ENCODE results near the gene ELL.
A peak's percentile ranks its signal among the peaks of the same experiment; 100 is the strongest.
"Not testable (repeated sequence)": the region's sequence is repeated elsewhere in the genome, so short reads cannot be mapped to it uniquely, and the experiment has no call there.

ELL gene

GRCh38 chr19:18529782-18530181 is 7.9 kb upstream of the ELL start:
- peak; percentile 50 for DNase-seq

- DNase-seq, result no peak
Measured at GRCh38 chr19:18526316-18526715, 4.4 kb upstream of the ELL start.

GRCh38 chr19:18523841-18524240 is 2.0 kb upstream of the ELL start:
- DNase-seq, result no peak

GRCh38 chr19:18522862-18523440 is 1.1 kb upstream of the ELL start:
- not testable (repeated sequence) for DNase-seq

- DNase-seq, result peak; percentile 100
Measured at GRCh38 chr19:18522124-18522861, 423 bp upstream of the ELL start.

GRCh38 chr19:18520848-18521691 is 800 bp downstream of the ELL start:
- no peak for DNase-seq

- DNase-seq, result peak; percentile 52
Measured at GRCh38 chr19:18519962-18520847, 1.7 kb downstream of the ELL start.

- no peak for DNase-seq
Measured at GRCh38 chr19:18518639-18519038, 3.2 kb downstream of the ELL start.

- no peak for DNase-seq
Measured at GRCh38 chr19:18517606-18518005, 4.3 kb downstream of the ELL start.

- no peak for DNase-seq
Measured at GRCh38 chr19:18515959-18516358, 5.9 kb downstream of the ELL start.

GRCh38 chr19:18514800-18515682 is 6.8 kb downstream of the ELL start:
- DNase-seq, result no peak

- DNase-seq, result no peak
Measured at GRCh38 chr19:18513868-18514267, 8.0 kb downstream of the ELL start.

GRCh38 chr19:18510216-18510615 is 11.7 kb downstream of the ELL start:
- DNase-seq, result no peak

GRCh38 chr19:18508585-18508984 is 13.3 kb downstream of the ELL start:
- no peak for DNase-seq

- DNase-seq, result peak; percentile 38
Measured at GRCh38 chr19:18507727-18508440, 14.0 kb downstream of the ELL start.

GRCh38 chr19:18507021-18507726 is 14.7 kb downstream of the ELL start:
- no peak for DNase-seq

- DNase-seq, result no peak
Measured at GRCh38 chr19:18506101-18506930, 15.6 kb downstream of the ELL start.

GRCh38 chr19:18504886-18505610 is 16.8 kb downstream of the ELL start:
- DNase-seq, result no peak
